HUES48 (cell line): ENCODE results near the gene WDPCP.
A peak's percentile ranks its signal among the peaks of the same experiment; 100 is the strongest.
"Not testable (repeated sequence)": the region's sequence is repeated elsewhere in the genome, so short reads cannot be mapped to it uniquely, and the experiment has no call there.

Source experiments
- H3K27ac ChIP-seq: one replicate; pipeline ENCODE4 v1.7.0; 2013; ENCODE audit warnings: low read depth, low read length, inconsistent platforms
- H3K27me3 ChIP-seq: 2 replicates; pipeline ENCODE4 v1.6.1; 2013; ENCODE audit warnings: mild to moderate bottlenecking, low read length; ENCODE audit not compliant: control insufficient read depth, insufficient read depth
- H3K36me3 ChIP-seq: 2 replicates; pipeline ENCODE4 v1.6.1; 2013; ENCODE audit warnings: low read length; ENCODE audit not compliant: control insufficient read depth, insufficient read depth
- H3K4me1 ChIP-seq: 2 replicates; pipeline ENCODE4 v1.6.1; 2013; ENCODE audit warnings: mild to moderate bottlenecking, low read length; ENCODE audit not compliant: control insufficient read depth, insufficient read depth
- H3K4me3 ChIP-seq: 2 replicates; pipeline ENCODE4 v1.5.1; 2013; ENCODE audit warnings: mild to moderate bottlenecking, low read depth, low read length
- H3K9ac ChIP-seq: 2 replicates; pipeline ENCODE4 v1.6.1; 2013; ENCODE audit warnings: mild to moderate bottlenecking, low read depth, low read length, moderate library complexity
- H3K9me3 ChIP-seq: 2 replicates; pipeline ENCODE4 v1.6.1; 2013; ENCODE audit warnings: low read length; ENCODE audit not compliant: control insufficient read depth, insufficient read depth

Gene WDPCP

GRCh38 chr2:63573026-63573425 is 15.3 kb downstream of the WDPCP start:
- H3K9me3 ChIP-seq, H3K27me3 ChIP-seq, H3K4me1 ChIP-seq, H3K36me3 ChIP-seq: not testable (repeated sequence)
- Histone ChIP-seq H3K4me3 (peak overlapping the region; percentile 21; the same call in 1 of the 2 replicates), H3K27ac (peak overlapping the region; percentile 92), H3K9ac (peak overlapping the region; percentile 43; the same call in 1 of the 2 replicates)

GRCh38 chr2:63572001-63572400 is 16.3 kb downstream of the WDPCP start:
- no peak overlapping the region for H3K4me3 ChIP-seq
- no peaks in the 10 kb centered on the region; the same call in 1 of the 2 replicates for H3K36me3 ChIP-seq
- peaks cover 10% of the 10 kb centered on the region for H3K9me3 ChIP-seq
- H3K4me1 ChIP-seq: peaks cover 9% of the 10 kb centered on the region; the same call in 1 of the 2 replicates
- no peak overlapping the region for H3K27ac ChIP-seq
- no peaks in the 10 kb centered on the region for H3K27me3 ChIP-seq
- H3K9ac ChIP-seq: no peak overlapping the region

GRCh38 chr2:63571291-63571690 is 17.0 kb downstream of the WDPCP start:
- Histone ChIP-seq H3K4me3 (no peak overlapping the region), H3K36me3 (no peaks in the 10 kb centered on the region; the same call in 1 of the 2 replicates), H3K27ac (no peak overlapping the region), H3K9ac (no peak overlapping the region), H3K4me1 (peaks cover 9% of the 10 kb centered on the region; the same call in 1 of the 2 replicates), H3K9me3 (peaks cover 10% of the 10 kb centered on the region), H3K27me3 (no peaks in the 10 kb centered on the region)

- H3K4me1 ChIP-seq: peaks cover 10% of the 10 kb centered on the region; the same call in 1 of the 2 replicates
- peaks cover 10% of the 10 kb centered on the region for H3K9me3 ChIP-seq
- no peaks in the 10 kb centered on the region for H3K27me3 ChIP-seq
- no peak overlapping the region for H3K9ac ChIP-seq
- H3K27ac ChIP-seq: no peak overlapping the region
- H3K4me3 ChIP-seq: no peak overlapping the region
- H3K36me3 ChIP-seq: no peaks in the 10 kb centered on the region; the same call in 1 of the 2 replicates
These were observed 18.5 kb downstream of the WDPCP start for GRCh38 chr2:63569740-63570139.

- Histone ChIP-seq H3K27ac (no peak overlapping the region), H3K27me3 (no peaks in the 10 kb centered on the region), H3K36me3 (peaks cover 12% of the 10 kb centered on the region), H3K9me3 (peaks cover 2% of the 10 kb centered on the region; the same call in 1 of the 2 replicates), H3K9ac (no peak overlapping the region), H3K4me1 (0 out of 2 replicates have a peak, but pooled peaks cover 3% of the 10 kb centered on the region), H3K4me3 (no peak overlapping the region)
These were observed 25.5 kb downstream of the WDPCP start for GRCh38 chr2:63562751-63563150.

- not testable (repeated sequence) for H3K27me3 ChIP-seq, H3K4me3 ChIP-seq, H3K9ac ChIP-seq, H3K4me1 ChIP-seq, H3K9me3 ChIP-seq, H3K27ac ChIP-seq
- peaks cover 12% of the 10 kb centered on the region for H3K36me3 ChIP-seq
These were observed 29.4 kb downstream of the WDPCP start for GRCh38 chr2:63558922-63559321.

GRCh38 chr2:63557819-63558218 is 30.5 kb downstream of the WDPCP start:
- H3K27me3 ChIP-seq, H3K4me1 ChIP-seq, H3K9me3 ChIP-seq, H3K4me3 ChIP-seq, H3K27ac ChIP-seq, H3K9ac ChIP-seq, H3K36me3 ChIP-seq: not testable (repeated sequence)

GRCh38 chr2:63555931-63556330 is 32.3 kb downstream of the WDPCP start:
- peaks cover 10% of the 10 kb centered on the region for H3K4me1 ChIP-seq
- 0 out of 2 replicates have a peak overlapping the region, but pooled peaks have one; percentile 18 for H3K4me3 ChIP-seq
- H3K27me3 ChIP-seq: no peaks in the 10 kb centered on the region
- no peaks in the 10 kb centered on the region for H3K36me3 ChIP-seq
- no peak overlapping the region for H3K9ac ChIP-seq
- no peak overlapping the region for H3K27ac ChIP-seq
- no peaks in the 10 kb centered on the region; the same call in 1 of the 2 replicates for H3K9me3 ChIP-seq

GRCh38 chr2:63555299-63555698 is 33.0 kb downstream of the WDPCP start:
- Histone ChIP-seq H3K4me1 (peaks cover 10% of the 10 kb centered on the region), H3K27ac (no peak overlapping the region), H3K9ac (no peak overlapping the region), H3K27me3 (no peaks in the 10 kb centered on the region), H3K4me3 (no peak overlapping the region), H3K9me3 (no peaks in the 10 kb centered on the region), H3K36me3 (no peaks in the 10 kb centered on the region)

GRCh38 chr2:63553049-63553448 is 35.2 kb downstream of the WDPCP start:
- Histone ChIP-seq H3K4me1 (peaks cover 10% of the 10 kb centered on the region), H3K36me3 (no peaks in the 10 kb centered on the region), H3K9me3 (no peaks in the 10 kb centered on the region), H3K4me3 (no peak overlapping the region), H3K27ac (no peak overlapping the region), H3K9ac (no peak overlapping the region), H3K27me3 (no peaks in the 10 kb centered on the region)

GRCh38 chr2:63545023-63545422 is 43.3 kb downstream of the WDPCP start:
- no peak overlapping the region for H3K4me3 ChIP-seq
- H3K36me3 ChIP-seq: no peaks in the 10 kb centered on the region
- H3K27me3 ChIP-seq: no peaks in the 10 kb centered on the region
- H3K27ac ChIP-seq: no peak overlapping the region
- no peaks in the 10 kb centered on the region for H3K9me3 ChIP-seq
- peaks cover 11% of the 10 kb centered on the region for H3K4me1 ChIP-seq
- no peak overlapping the region for H3K9ac ChIP-seq
